ENCODE data around the gene HOXD3.

The HOXD3 gene

DNA sequence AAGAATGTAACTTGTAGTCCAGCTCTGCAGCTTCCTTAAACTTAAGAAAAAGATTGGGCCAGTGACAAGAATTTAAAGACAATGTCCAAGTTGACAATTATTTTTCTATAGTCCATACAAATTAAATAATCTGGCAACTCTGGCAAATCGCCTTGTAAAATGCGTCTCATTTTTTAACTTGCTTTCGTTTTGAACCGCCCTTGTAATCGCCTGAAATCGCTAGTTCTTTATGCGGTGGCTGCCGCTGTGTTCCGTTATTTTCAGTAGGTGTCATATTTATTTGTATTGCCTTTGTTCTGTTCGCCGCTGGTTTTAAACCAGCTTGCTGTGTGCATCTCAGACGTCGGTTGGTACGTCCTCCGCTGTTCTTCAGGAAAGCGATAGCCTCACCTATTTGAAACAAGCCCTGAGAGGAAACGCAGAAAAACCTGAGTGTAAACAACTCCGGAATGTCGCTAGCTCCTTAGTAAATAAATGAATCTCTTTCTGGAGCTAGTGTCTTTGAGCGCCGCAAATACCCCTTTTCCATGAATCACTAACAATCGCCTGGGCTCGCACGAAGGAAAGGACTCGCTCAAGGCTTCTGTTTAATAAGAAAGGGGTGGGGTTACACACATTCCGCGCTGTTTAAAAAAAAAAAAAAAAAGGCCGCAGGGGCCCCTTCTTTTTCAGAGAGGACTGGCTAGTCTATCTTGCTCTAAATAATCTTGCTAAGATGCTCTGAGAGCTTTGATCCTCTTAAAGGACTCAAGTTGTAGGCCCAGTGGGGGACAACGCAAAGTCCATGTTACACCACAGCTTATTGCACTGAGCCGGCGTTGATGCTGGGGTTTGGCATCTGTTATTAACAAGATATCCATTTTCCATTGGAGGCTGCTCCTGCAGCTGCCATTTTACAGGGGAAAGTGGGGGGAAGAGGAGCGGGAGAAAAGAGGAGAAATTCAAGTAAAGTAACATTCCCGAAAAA, 24.6 kb upstream of the HOXD3 start:
- DNase-seq (ENCODE audit: low spot score), result no peak

- DNase-seq (ENCODE audit: low spot score), result no peak
Observed at GRCh38 chr2:176133389-176133788, 23.7 kb upstream of the HOXD3 start.

- DNase-seq (ENCODE audit: low spot score), result no peak
Observed at GRCh38 chr2:176134035-176134434, 23.1 kb upstream of the HOXD3 start.

GRCh38 chr2:176135035-176135440, 22.1 kb upstream of the HOXD3 start:
- no peak for DNase-seq (ENCODE audit: low spot score)

DNA sequence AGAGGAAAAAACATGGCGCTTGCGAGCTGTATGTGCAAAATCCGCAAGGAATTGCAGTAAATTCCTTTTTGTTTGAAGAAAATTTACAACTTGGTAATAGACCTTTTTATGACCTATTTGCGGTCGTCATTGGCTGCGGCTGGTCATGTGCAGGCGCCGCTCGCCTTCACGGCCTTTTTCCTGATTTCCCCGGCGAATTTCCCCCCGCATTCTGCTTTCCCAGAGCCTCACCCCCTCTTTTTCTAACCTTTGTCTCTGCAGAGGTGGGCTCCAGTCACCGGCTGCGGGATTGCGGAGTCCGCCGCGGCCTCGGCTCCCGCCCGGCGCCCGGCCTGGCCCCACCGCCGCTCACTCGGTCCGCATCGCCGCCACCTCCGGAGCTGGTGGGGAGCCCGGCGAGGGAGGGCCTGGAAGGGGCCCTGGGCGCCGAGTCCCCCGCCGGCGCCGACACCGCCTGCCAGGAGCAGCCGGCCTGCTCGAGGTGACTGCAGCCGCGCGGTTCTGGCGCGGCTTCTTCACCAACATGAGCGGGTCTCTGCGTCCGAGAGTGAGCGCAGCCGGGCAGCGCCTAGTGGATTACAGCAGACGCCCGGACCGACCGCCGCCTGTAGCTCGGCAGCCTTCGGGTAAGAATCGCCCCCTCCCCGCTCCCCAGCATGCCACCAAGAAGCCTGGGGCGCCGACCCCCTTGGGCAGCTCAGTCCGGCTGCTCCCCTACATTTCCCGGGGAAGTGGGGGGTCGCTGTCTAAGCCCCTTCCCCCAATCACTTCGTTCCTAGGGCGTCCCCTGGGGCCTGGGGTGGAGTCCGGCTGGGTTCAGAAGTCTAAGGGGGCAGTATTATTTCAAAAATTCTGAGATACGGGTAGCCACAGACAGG, 20.5 kb upstream of the HOXD3 start:
- peak; percentile 27 for DNase-seq (ENCODE audit: low spot score)

GRCh38 chr2:176137252-176137580, 19.9 kb upstream of the HOXD3 start:
- no peak for DNase-seq (ENCODE audit: low spot score)

- no peak for DNase-seq (ENCODE audit: low spot score)
Observed at GRCh38 chr2:176137906-176138305, 19.2 kb upstream of the HOXD3 start.

GRCh38 chr2:176138526-176138922, 18.6 kb upstream of the HOXD3 start:
- DNase-seq (ENCODE audit: low spot score), result no peak

DNA sequence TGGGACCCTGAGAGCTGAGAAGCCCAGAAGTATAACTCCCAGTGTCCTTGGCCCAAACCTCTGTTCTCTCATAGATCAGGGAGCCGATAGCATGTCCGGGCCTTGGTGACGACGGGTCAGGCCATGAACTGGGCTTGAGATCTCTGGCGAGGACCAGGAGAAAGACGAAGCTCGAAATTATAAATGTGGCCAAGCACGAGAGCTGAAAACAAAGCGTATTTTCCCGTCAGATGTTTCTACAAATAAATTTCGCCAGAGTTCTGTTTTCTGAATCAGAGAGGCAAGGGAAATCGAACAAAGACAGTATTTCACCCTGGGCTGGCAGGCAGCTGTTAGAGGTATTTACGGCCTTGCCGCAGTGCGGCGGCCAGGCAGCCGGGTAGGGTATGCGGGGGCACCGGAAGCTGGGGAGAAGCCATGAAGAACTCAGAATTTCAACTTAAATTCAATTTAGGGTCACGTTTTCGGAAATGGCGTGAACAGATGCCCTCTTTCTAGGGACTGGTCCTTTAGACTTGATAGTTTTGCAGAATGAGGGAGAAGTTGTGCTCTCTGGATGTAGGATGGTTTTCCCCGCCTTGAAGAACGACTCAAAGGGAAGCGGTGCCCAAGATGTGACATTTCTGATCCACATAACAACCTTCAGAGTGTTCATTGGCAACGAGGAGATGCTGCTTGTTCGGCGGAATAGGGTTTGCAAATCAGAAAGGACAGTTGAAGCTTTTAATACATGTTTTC, 18.0 kb upstream of the HOXD3 start:
- DNase-seq (ENCODE audit: low spot score), result no peak

DNA sequence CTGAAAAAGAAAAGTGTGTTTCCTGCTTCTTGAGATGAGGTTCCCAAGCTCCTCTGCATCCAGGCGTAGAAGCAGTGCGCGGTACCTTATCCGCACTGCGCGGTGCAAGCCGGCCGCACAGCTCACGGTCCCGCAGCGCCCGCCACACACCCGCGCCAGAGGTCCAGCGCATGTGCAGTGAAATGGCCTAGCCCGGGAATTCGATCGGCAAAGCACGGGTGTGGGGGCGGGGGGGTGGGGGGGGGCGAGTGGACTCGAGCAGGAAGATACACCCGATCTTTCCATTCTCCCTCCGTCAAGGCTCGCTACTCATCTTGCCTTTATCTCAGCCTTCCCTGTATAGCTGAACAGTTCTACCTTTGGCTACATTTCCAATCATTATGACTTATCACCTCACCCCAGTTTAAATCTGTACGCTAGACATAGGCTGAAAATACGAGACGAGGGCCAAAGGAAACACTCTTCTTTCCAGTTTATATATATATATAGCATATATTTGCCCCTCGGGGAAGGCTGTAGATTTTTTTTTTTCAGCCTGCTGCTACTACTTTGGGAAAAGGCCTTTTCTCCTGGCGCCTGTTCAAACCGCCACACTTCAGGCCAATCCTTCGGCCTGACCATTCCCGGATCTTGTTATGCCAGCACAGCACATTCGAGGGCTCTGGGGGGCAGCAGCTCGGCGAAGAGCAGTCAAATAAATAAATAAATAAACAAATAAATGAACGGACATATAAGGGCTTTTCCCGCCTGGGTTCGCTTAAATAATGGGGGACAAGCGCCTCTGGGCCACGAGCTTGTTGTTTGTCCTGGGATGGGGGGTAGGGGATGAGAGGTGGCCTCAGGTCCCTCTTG, 17.2 kb upstream of the HOXD3 start:
- DNase-seq (ENCODE audit: low spot score), result no peak

- DNase-seq (ENCODE audit: low spot score), result peak; percentile 57
Observed at GRCh38 chr2:176140513-176141317, 16.4 kb upstream of the HOXD3 start.

- no peak for DNase-seq (ENCODE audit: low spot score)
Observed at GRCh38 chr2:176142281-176142680, 14.8 kb upstream of the HOXD3 start.

GRCh38 chr2:176145085-176145969, 11.8 kb upstream of the HOXD3 start:
- no peak for DNase-seq (ENCODE audit: low spot score)

DNA sequence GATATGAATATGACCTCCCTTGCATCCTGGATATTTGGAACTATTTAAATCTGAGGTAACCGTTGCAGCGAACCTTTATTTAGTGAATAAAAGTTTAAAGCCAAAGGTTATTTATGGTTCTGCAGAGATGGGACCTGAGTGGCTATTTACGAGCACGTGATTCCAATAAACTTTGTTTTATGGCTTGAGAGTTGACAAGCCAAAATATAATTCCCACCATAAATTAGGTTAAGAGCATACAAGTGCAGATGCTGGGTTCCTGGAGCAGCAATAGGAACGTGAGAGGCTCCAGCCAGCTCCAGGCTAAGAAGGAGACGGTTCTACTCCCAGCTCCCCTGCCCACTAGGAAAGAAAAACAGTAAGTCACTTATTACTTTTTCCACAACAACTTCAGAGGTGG, 11.0 kb upstream of the HOXD3 start:
- no peak for DNase-seq (ENCODE audit: low spot score)

- no peak for DNase-seq (ENCODE audit: low spot score)
Observed at GRCh38 chr2:176146645-176147044, 10.5 kb upstream of the HOXD3 start.

DNA sequence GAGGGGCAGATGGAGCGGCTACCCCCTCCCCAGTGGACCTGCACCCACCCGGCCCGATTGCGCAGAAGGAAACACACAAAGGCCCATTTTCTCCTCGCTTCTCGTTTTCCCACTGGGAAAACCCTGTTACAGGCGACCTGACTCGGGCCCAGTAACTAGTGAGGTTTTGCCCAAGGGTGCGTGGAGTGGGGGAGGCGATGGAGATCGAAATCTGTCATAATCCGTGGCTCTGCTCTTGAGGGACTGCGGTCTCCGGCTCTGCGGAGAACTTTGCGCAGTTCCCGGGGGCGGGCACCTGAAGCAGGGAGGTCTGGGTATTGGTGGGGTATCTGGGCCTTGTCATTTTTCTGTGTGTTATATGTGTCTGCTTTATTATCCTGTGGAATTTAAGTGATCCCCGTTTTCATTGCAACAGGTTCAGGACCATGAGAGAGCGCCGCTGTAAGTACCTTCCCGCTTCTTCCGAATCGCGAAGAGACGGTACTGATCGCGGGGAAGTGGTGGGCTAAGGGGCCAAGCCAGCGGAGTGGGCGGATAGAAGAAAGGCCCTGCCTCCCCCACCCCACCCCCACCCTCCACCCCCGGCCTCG, 9.8 kb upstream of the HOXD3 start:
- DNase-seq (ENCODE audit: low spot score), result no peak

DNA sequence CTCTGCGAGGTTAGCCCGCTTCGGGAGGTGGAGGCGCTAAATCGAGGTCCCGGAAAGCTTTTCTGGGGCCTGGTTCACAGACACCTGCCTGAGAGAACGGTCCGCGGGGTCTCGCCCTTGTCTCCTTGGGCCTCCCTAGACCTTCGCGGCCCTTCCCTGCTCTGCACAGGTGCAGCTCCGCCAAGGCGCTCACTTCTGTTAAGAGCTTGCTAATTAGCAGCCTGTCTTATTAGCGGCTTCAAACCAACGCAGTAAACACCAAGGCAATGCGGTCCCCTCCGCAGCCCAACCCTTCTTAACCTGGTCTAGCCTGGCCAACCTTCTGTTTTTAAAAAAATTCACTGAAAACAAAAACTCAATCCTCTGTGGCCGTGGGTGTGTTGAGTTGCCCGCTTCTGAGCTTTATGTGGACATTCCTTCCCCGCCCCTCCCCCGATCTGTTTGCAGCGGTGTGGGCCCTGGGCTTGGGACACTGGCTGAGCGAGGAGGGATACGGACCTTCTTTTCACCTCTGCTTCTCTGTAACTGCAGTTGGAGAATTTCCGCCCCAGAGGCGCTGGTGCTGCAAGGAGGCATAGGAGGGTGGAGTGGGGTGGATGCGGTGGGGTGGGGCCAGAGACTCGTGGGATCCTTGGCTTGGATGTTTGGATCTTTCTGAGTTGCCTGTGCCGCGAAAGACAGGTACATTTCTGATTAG, 9.2 kb upstream of the HOXD3 start:
- no peak for DNase-seq (ENCODE audit: low spot score)

GRCh38 chr2:176148751-176149421, 8.2 kb upstream of the HOXD3 start:
- DNase-seq (ENCODE audit: low spot score), result no peak

Data from cerebellar cortex (tissue), 1 donor.